IgD-negative memory B cell (primary cell): ENCODE measurements around the gene TLCD3B. TPM values are rescaled to one million over a fixed set of nuclear protein-coding genes. Genes with fewer than 3 reads are reported as not detected.

ENCODE experiments used
- H3K27ac Mint-ChIP-seq, 3 donors: one replicate each; pipeline ENCODE4 v1.8.0; 2020 to 2022; ENCODE audit warnings: mild to moderate bottlenecking in 3 of 3, mixed read lengths in 3 of 3, moderate library complexity in 1 of 3
- H3K27me3 Mint-ChIP-seq: one replicate; pipeline ENCODE4 v1.8.0; 2021; ENCODE audit warnings: mixed read lengths
- H3K36me3 Mint-ChIP-seq: one replicate; pipeline ENCODE4 v1.8.0; 2020; ENCODE audit warnings: mild to moderate bottlenecking, mixed read lengths
- H3K4me1 Mint-ChIP-seq, 3 donors: one replicate each; pipeline ENCODE4 v1.8.0; 2020 to 2022; ENCODE audit warnings: mixed read lengths in 3 of 3, mild to moderate bottlenecking in 1 of 3
- H3K4me3 Mint-ChIP-seq, 4 donors: one replicate each; pipeline ENCODE4 v1.8.0; 2020 to 2022; ENCODE audit warnings: mild to moderate bottlenecking in 4 of 4, mixed read lengths in 4 of 4, moderate library complexity in 3 of 4
- H3K9me3 Mint-ChIP-seq, 3 donors: one replicate each; pipeline ENCODE4 v1.8.0; 2020 to 2021; ENCODE audit warnings: mixed read lengths in 3 of 3, mild to moderate bottlenecking in 1 of 3
- polyA plus RNA-seq: library from polyadenylated mRNA; unstranded; fragments of 300-500 nt; fragmentation: Illumina TruSeq; gene quantifications from one replicate; pipeline ENCODE4 v1.2.3, GENCODE V29; 2021

TLCD3B gene, protein sequence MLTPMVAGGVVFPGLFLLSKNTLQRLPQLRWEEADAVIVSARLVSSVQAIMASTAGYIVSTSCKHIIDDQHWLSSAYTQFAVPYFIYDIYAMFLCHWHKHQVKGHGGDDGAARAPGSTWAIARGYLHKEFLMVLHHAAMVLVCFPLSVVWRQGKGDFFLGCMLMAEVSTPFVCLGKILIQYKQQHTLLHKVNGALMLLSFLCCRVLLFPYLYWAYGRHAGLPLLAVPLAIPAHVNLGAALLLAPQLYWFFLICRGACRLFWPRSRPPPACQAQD
- not detected for polyA plus RNA-seq

DNA sequence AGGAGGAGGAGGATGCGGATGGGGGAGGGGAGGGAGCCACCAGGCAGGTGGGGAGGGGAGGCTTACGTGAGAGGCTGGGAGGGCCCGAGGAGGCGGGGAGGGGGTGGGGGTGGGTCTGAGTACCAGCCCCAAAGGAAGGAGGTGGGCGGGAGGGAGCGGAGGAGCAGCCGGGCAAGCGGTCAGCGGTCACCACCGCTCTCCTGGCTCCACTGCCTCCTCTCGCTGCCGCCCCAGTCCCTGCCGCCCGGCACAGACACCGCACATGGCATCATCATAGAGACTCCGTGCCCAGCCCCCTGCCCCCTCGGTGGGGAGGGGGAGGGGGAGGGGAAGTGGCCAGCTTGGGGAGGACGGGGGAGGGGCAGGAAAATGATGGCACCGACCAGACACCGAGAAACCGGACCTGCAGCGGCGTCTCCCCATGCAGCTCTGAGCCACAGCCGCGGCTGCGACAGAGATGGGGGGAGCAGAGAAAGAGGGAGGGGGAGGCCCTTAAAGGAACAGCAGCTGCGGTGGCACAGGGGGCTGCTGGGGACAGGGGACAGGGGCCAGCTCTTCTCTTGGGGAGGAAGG, at the start of gene TLCD3B:
TLCD3B (minus strand) TSS at position 431 of the 573 bp plus-strand sequence. CDS start 744 bp downstream, outside the sequence.
- Mint-ChIP-seq H3K4me3 (peak within 1 kb of the TSS in 3 of 4 donors; percentile 27 to 84 (median 67)), H3K27me3 (peaks cover 63% of the 10 kb centered on the region), H3K9me3 (no peaks in the 10 kb centered on the region), H3K27ac (no peak within 1 kb of the TSS), H3K4me1 (peaks cover 5 to 7% (median 5%) of the 10 kb centered on the region in 3 donors), H3K36me3 (peaks cover 1% of the 10 kb centered on the region)

DNA sequence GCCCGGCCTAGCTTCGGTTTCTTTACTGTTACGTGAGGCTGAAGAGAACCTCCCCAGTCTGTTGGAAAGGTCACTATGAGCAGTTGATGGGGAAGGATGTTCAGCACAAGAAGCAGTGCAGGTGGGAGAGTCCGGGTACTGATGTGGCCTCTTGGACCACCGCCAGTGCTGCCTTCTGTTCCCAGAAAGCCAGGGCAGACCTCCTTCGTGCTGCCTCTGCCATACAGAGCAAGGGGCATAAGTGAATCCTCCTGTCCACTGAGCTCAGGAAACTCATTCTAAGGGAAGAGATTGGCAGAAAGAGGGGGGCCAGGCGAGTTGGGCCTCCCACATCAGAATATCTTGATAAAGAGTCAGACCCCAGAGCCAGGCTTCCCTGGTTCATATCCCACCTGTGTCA, 48.4 kb upstream of the TLCD3B start:
- Mint-ChIP-seq H3K9me3 (no peaks in the 10 kb centered on the region), H3K36me3 (peaks cover 2% of the 10 kb centered on the region), H3K27me3 (no peaks in the 10 kb centered on the region), H3K4me1 (peaks cover 23 to 29% (median 29%) of the 10 kb centered on the region in 3 donors), H3K4me3 (peak overlapping the region in 1 of 4 donors; percentile 40), H3K27ac (no peak overlapping the region)

DNA sequence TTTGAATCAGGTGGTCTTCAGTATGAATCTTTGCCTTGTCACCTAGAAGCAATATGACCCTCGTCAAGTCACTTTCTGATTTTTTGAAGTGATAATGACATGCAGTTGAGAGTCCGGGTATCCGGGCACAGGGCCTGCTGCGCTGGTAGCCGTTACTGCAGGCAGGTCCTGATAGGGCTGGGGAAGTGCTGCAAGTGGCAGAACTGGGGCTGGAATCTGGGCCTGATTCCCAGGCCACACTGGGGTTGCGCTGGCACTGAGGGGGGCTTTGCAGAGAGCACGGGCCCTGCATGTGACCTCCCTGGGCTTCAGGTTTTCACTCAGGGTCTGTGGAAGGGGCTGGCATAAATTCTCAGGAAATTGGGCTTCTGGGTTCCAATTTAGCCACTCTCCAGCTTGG, 47.7 kb upstream of the TLCD3B start:
- Mint-ChIP-seq H3K4me3 (peak overlapping the region in 1 of 4 donors; percentile 97), H3K27me3 (no peaks in the 10 kb centered on the region), H3K9me3 (no peaks in the 10 kb centered on the region), H3K27ac (peak overlapping the region in 1 of 3 donors; percentile 92), H3K4me1 (peaks cover 23 to 29% (median 29%) of the 10 kb centered on the region in 3 donors), H3K36me3 (peaks cover 2% of the 10 kb centered on the region)

DNA sequence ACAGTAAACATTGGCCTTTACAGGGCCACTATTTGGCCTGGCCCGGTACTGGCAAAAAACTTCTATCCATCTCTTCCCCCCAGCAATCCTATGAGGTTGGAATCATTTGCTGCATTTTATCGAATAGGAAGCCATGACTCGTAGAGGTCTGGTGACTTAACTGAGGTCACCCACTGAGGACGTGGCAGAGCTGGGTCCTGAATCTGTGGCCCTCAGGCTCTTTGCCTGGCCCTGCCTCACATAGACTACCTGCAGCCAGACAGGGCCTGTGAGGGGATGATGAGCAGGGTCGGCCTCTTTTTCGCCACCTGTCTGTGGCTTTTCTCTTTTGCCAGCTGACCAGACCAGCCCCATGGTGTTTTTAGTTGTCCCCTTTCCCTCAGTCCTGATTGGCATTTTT, 46.6 kb upstream of the TLCD3B start:
- Mint-ChIP-seq H3K36me3 (peaks cover 2% of the 10 kb centered on the region), H3K27ac (peak overlapping the region in 2 of 3 donors; percentile 92 to 96), H3K9me3 (no peaks in the 10 kb centered on the region), H3K4me3 (peak overlapping the region; percentile 21 to 97 (median 96)), H3K4me1 (peaks cover 23 to 29% (median 27%) of the 10 kb centered on the region in 3 donors), H3K27me3 (no peaks in the 10 kb centered on the region)

DNA sequence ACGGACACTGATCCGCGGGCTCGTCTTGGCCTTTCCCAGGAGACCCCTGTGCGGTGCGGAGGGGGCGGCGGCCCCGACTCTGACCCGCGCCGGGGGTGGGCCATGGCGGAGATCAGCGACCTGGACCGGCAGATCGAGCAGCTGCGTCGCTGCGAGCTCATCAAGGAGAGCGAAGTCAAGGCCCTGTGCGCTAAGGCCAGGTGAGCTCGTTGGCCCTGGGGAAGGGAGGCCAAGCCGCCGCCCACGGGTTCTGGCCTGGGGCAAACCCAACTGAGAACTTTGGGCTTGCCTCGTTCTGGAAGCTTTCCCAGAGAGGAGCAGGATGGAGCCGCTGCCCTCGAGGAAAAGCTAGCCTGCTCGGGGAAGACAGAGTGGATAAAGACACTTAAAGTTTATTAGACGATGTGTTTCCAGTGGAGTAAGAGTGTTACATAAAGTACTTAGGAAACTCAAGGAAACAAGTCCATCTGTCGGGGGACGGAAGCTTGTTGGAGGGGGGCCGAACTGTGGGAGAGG, 45.3 kb upstream of the TLCD3B start:
- Mint-ChIP-seq H3K27ac (peak overlapping the region; percentile 92 to 98 (median 96)), H3K4me3 (peak overlapping the region; percentile 95 to 97 (median 96)), H3K27me3 (no peaks in the 10 kb centered on the region), H3K36me3 (peaks cover 2% of the 10 kb centered on the region), H3K9me3 (no peaks in the 10 kb centered on the region), H3K4me1 (peaks cover 23 to 29% (median 29%) of the 10 kb centered on the region in 3 donors)

DNA sequence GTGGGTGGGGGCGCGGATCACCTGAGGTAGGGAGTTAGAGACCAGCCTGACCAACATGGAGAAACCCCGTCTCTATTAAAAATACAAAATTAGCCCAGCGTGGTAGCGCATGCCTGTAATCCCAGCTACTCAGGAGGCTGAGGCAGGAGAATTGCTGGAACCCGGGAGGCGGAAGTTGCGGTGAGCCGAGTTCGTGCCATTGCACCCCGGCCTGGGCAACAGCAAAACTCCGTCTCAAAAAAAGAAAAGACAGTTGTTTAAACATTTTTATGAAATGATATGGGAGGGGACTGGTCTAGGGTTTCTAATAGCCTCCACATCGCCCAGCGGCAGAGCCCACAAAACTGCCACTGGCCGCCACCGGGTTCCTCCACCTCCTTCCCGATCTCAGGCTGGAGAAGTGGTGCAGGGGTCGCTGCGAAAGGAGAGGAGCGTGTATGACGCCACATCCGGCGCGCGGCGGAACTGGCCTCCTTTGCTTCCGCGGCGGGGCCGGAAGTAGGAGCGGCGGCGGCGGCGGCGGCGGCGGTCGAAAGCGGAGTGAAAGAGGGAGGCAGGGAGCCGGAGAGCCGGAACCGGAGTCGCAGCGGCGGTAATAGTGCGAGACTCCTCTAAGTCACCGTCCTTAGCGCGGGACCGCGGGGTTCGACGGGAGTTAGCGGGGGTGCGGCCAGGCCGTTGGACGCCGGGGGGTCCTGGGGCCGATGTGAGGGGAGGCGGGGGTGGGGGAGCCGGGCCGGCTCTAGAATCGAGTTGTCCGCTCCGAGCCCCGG, 44.6 kb upstream of the TLCD3B start, which contains the start of gene PPP4C:
PPP4C (plus strand) TSS at position 492 of the 773 bp plus-strand sequence. CDS start 384 bp downstream, outside the sequence.
- Mint-ChIP-seq H3K27me3 (no peaks in the 10 kb centered on the region), H3K4me3 (peak within 1 kb of the TSS; percentile 95 to 97 (median 96)), H3K27ac (peak within 1 kb of the TSS; percentile 92 to 98 (median 96)), H3K4me1 (peaks cover 23 to 29% (median 29%) of the 10 kb centered on the region in 3 donors), H3K9me3 (no peaks in the 10 kb centered on the region), H3K36me3 (peaks cover 2% of the 10 kb centered on the region)

DNA sequence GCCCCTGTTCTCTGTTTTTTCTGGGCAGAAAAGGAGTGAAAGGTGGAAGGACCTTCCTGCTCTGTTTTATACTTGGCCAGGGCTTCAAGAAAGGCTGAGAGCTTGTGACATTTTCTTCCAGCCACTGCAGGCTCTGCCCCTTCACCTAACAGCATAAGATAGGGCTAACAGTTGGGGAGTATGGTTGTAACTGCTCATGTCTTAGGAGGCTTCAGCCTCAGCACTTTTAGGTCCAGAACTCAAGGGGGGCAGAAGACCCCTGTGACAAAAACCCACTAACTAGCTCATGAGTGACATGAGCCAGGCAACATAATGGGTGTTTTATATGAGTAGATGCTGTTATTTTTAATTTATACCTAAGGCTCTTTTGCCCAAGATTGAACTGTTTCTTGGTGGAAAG, 39.4 kb upstream of the TLCD3B start:
- Mint-ChIP-seq H3K27ac (peak overlapping the region in 2 of 3 donors; percentile 22 to 67), H3K9me3 (no peaks in the 10 kb centered on the region), H3K4me3 (peak overlapping the region in 1 of 4 donors; percentile 69), H3K27me3 (no peaks in the 10 kb centered on the region), H3K36me3 (peaks cover 2% of the 10 kb centered on the region), H3K4me1 (peaks cover 19 to 20% (median 20%) of the 10 kb centered on the region in 3 donors)

DNA sequence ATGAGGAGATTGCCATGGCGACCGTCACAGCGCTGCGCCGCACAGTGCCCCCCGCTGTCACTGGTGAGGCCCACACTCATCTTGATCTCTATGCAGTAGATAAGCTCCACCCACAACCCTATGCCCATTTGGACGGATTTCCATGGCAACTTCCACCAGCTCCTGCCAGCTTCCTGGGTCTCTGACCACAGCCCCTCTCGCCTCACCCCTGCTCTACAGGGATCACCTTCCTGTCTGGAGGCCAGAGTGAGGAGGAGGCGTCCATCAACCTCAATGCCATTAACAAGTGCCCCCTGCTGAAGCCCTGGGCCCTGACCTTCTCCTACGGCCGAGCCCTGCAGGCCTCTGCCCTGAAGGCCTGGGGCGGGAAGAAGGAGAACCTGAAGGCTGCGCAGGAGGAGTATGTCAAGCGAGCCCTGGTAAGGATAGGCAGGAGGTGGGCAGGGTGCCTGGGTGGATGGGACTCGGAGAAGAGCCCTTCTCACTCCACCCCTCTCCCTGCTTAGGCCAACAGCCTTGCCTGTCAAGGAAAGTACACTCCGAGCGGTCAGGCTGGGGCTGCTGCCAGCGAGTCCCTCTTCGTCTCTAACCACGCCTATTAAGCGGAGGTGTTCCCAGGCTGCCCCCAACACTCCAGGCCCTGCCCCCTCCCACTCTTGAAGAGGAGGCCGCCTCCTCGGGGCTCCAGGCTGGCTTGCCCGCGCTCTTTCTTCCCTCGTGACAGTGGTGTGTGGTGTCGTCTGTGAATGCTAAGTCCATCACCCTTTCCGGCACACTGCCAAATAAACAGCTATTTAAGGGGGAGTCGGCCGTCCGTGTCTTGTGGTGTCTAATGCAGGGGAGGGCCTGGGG, 38.8 kb upstream of the TLCD3B start:
- H3K4me1 Mint-ChIP-seq, result peaks cover 16 to 17% (median 16%) of the 10 kb centered on the region in 3 donors

DNA sequence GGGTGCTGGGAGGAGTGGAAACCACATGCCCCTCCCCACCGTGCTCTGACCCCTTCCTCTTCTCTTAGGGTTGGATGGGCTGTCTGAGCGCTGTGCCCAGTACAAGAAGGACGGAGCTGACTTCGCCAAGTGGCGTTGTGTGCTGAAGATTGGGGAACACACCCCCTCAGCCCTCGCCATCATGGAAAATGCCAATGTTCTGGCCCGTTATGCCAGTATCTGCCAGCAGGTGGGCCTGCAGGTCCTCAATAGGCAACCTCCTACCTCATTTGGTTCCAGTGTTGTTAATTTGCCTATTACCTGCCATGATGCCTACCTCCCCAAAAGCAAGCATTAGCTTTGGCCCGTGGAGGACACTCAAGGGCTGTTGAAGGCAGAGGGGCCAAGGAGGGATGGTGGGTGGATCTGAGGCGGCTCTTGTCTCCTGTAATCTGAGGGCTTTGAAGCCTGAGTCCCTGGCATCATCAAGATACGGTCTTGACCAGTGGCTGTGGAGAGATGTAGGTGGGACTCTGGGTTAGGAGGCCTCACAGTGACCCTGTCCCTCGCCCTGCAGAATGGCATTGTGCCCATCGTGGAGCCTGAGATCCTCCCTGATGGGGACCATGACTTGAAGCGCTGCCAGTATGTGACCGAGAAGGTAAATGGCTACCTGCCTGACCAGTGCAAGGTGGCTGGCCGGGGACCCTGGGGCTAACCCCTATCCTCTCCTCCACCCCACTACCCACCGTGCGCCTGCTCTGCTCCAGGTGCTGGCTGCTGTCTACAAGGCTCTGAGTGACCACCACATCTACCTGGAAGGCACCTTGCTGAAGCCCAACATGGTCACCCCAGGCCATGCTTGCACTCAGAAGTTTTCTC, 37.9 kb upstream of the TLCD3B start:
- no peaks in the 10 kb centered on the region for H3K9me3 Mint-ChIP-seq

More for the DNA sequence above, 38.8 kb upstream of the TLCD3B start:
- no peaks in the 10 kb centered on the region for H3K9me3 Mint-ChIP-seq
- H3K27ac Mint-ChIP-seq, result peak overlapping the region; percentile 22 to 67 (median 67)
- H3K27me3 Mint-ChIP-seq, result no peaks in the 10 kb centered on the region
- H3K36me3 Mint-ChIP-seq, result peaks cover 2% of the 10 kb centered on the region
- peak overlapping the region in 2 of 4 donors; percentile 39 to 69 for H3K4me3 Mint-ChIP-seq

DNA sequence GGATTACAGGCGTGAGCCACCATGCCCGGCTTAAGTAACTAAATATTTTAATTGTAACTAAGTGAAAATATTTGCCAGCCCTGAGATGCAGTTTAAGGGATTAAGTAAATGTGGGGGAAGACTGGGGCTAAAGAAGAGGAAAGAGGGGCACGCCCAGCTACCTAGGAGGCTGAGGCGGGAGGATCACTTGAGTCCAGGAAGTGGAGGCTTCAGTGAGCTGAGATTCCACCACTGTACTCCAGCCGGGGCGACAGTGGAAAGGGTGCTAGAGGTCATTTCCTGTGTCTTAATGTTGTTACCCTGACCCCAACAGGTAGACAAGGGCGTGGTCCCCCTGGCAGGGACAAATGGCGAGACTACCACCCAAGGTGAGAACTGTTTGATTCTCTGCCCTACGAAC, 37.3 kb upstream of the TLCD3B start:
- Mint-ChIP-seq H3K27me3 (no peaks in the 10 kb centered on the region), H3K36me3 (peaks cover 4% of the 10 kb centered on the region), H3K4me1 (peaks cover 13 to 18% (median 17%) of the 10 kb centered on the region in 3 donors), H3K9me3 (no peaks in the 10 kb centered on the region), H3K27ac (peak overlapping the region; percentile 67 to 89 (median 73)), H3K4me3 (peak overlapping the region; percentile 70 to 94 (median 87))

More for the DNA sequence above, 37.9 kb upstream of the TLCD3B start:
- no peaks in the 10 kb centered on the region for H3K27me3 Mint-ChIP-seq
- H3K36me3 Mint-ChIP-seq, result peaks cover 4% of the 10 kb centered on the region
- H3K4me1 Mint-ChIP-seq, result peaks cover 13 to 15% (median 14%) of the 10 kb centered on the region in 3 donors
- H3K27ac Mint-ChIP-seq, result peak overlapping the region; percentile 67 to 89 (median 73)
- peak overlapping the region; percentile 70 to 94 (median 87) for H3K4me3 Mint-ChIP-seq

DNA sequence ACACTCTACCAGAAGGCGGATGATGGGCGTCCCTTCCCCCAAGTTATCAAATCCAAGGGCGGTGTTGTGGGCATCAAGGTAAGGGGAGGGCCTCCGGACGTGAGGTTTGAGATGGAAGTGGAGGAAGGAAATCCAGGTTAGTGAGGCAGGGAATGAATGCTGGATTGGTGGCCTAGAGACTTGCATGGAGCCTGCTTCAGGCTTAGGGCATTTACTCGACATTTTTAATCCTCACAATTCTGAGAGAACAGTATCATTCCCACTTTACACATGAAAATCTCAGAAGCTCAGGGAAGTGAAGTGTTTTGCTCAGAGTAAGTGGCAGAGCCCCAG, 36.5 kb upstream of the TLCD3B start:
- no peaks in the 10 kb centered on the region for H3K9me3 Mint-ChIP-seq
- H3K4me1 Mint-ChIP-seq, result peaks cover 13 to 18% (median 17%) of the 10 kb centered on the region in 3 donors
- H3K27ac Mint-ChIP-seq, result peak overlapping the region in 1 of 3 donors; percentile 97
- H3K4me3 Mint-ChIP-seq, result peak overlapping the region; percentile 48 to 95 (median 68)
- H3K27me3 Mint-ChIP-seq, result no peaks in the 10 kb centered on the region
- peaks cover 4% of the 10 kb centered on the region for H3K36me3 Mint-ChIP-seq

DNA sequence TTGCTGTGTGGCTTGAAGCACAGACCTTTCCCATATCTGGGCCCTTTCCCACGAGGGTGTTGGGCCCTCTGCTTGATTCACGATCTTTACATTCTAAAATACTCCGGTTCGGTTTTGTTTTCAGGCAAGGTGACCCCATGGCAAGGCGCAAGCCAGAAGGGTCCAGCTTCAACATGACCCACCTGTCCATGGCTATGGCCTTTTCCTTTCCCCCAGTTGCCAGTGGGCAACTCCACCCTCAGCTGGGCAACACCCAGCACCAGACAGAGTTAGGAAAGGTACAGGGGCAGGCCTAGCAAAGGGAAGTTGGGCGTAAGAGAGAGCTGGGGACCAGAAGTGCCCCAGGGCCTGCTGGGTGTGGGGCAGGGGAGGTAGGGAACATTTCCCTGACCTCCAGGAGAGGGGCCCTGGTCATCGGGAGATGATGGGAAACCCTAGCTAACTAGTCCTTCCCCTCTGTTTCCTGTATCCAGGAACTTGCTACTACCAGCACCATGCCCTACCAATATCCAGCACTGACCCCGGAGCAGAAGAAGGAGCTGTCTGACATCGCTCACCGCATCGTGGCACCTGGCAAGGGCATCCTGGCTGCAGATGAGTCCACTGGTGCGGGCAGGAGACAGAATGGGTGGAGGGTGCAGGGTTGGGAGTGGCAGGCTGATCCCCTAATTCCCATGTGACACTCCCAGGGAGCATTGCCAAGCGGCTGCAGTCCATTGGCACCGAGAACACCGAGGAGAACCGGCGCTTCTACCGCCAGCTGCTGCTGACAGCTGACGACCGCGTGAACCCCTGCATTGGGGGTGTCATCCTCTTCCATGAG, 35.9 kb upstream of the TLCD3B start:
- peaks cover 4% of the 10 kb centered on the region for H3K36me3 Mint-ChIP-seq
- peak overlapping the region in 2 of 3 donors; percentile 97 to 100 for H3K27ac Mint-ChIP-seq
- H3K4me3 Mint-ChIP-seq, result peak overlapping the region; percentile 95 to 100 (median 100)
- H3K9me3 Mint-ChIP-seq, result no peaks in the 10 kb centered on the region
- peaks cover 13 to 18% (median 16%) of the 10 kb centered on the region in 3 donors for H3K4me1 Mint-ChIP-seq
- H3K27me3 Mint-ChIP-seq, result no peaks in the 10 kb centered on the region
